ENCODE data around the gene COL4A1. TPM values are rescaled to one million over a fixed set of nuclear protein-coding genes. Genes with fewer than 3 reads are reported as not detected.

COL4A1 gene
- total RNA-seq, 4 donors from 2014 or later, result 989 to 1,633 (median 1,298) TPM

DNA sequence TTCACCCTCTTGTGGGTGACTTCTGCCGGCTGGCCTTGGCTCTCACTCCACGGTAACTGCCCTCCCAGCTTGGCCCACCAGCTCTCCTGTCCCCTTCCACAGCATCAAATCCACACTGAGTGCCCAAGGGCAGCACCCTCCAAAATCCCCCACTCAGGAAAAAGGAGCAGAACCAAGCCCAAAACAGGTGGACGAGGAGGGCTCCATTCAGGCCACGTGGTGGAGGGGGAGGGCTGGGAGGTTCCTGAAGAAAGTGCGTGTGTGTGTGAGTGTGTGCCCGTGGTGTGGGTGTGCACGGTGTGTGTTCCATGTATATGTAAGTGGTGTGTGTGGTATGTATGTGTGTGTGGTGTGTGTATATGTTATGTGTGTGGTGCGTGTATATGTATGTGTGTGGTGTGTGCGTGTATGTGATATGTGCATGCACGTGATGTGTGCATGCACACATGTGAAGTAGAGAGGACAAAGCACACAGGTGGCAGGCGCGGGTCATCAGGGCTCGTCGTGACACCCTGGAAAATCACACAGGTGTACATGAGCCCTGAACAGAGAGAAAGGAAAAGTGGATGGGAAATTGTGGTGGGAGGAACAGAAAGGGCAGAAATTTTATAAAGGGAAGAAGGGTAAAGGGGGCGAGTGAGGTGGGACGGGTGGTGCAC lies 76.9 kb downstream of the COL4A1 start:
- TF ChIP-seq, protein P1, sequence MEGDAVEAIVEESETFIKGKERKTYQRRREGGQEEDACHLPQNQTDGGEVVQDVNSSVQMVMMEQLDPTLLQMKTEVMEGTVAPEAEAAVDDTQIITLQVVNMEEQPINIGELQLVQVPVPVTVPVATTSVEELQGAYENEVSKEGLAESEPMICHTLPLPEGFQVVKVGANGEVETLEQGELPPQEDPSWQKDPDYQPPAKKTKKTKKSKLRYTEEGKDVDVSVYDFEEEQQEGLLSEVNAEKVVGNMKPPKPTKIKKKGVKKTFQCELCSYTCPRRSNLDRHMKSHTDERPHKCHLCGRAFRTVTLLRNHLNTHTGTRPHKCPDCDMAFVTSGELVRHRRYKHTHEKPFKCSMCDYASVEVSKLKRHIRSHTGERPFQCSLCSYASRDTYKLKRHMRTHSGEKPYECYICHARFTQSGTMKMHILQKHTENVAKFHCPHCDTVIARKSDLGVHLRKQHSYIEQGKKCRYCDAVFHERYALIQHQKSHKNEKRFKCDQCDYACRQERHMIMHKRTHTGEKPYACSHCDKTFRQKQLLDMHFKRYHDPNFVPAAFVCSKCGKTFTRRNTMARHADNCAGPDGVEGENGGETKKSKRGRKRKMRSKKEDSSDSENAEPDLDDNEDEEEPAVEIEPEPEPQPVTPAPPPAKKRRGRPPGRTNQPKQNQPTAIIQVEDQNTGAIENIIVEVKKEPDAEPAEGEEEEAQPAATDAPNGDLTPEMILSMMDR (IDR thresholded peaks at IDR 0.05; ENCODE audit: low read depth), result no peak

DNA sequence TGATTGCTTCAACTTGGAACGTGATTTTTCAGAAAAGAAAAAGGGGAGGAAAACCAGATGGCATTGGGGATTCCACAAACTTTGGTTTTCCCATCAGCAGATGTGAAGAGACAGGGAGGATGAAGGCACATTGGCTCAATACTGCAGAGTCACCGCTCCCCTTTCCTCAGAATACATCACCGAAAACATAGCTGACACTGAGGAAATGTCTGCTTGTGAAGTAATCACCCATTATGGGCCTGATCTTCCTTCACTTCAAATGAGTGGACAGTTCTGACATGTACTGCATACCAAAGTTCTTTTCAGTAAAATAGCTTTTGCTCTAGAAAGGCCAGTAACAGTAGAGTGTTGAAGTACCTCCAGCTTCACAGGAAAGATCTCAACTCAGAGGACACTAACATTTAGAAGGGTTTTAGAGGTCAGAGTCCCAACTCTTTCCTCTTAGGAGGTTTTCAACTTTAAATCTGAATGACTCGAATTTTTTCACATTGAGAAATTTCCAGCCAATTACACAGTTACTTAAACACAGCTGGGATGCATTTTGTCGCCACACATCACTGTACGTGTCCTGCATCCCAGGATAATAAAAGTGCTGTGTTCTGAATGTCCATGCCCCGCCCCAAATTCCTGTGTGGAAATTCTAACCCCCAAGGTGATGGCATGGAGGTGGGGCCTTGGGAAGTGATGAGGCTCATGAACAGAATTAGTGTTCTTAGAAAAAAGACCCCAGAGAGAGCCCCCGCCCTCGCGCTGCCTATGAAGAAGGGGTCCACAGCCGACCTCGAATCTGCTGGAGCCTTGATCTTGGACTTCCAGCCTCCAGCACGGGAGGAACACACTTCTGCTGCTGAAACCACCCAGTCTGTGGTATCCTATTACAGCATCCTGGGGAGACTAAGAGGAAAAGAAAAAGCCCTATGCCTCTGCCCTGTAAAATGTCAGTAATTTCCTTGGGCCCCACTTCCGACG lies 77.7 kb downstream of the COL4A1 start:
- TF ChIP-seq, protein P1 (IDR thresholded peaks at IDR 0.05; ENCODE audit: low read depth), result no peak

DNA sequence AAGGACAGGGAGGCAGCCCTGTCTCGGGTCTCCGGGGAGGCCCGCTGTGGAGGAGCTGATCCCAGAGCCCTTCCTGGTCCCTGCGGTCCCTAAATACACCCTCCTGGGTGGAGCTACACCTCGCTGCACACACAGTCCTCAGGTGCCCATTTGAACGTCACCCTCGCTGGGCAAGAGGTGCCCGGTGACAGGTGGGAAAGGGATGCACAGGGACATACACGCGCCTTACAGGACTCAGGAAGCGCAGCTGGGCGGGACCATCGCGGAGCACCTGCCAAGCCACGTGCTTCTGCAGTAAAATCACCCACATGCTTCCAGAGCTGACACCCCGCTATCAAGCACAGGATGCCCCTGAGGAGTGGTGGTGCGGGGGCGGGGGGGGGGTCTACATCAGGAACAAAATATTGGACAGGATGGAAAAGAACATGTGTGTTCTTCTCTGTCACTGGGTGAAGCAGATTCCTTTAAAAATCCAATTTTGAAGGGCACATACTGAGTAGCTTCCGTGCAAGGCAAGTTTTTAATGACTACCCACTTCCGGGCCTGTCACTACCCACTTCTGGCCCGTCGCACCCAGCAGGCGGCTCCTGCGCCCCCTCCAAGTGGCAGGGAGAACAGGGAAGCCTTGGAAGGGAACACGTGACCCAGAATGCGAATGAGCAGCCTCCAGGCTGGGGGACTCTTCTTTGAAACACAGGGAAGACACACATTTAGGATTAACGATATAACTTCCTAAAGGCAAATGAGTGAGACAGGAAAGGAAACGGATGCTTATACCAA lies 78.9 kb downstream of the COL4A1 start:
- TF ChIP-seq, protein P1 (IDR thresholded peaks at IDR 0.05; ENCODE audit: low read depth), result no peak

DNA sequence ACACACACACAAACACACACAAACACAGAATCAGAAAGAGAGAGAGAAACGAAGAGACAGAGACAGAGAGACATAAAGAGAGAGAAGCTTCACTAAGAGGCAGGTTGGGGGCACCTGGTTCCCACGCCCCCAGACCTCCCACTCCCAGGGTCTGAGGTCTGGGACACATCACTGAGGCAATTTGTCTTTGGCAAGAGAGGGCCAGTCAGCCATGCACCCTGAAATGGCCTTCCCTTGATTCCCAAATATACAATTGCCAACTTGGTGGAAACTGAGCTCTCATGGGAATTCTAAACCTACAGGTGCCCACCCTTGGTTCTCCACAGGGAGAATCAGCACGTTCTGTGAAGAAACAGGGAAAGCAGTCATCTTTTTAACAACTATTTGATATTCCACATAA lies 79.5 kb downstream of the COL4A1 start:
- TF ChIP-seq, protein P1 (IDR thresholded peaks at IDR 0.05; ENCODE audit: low read depth), result no peak

DNA sequence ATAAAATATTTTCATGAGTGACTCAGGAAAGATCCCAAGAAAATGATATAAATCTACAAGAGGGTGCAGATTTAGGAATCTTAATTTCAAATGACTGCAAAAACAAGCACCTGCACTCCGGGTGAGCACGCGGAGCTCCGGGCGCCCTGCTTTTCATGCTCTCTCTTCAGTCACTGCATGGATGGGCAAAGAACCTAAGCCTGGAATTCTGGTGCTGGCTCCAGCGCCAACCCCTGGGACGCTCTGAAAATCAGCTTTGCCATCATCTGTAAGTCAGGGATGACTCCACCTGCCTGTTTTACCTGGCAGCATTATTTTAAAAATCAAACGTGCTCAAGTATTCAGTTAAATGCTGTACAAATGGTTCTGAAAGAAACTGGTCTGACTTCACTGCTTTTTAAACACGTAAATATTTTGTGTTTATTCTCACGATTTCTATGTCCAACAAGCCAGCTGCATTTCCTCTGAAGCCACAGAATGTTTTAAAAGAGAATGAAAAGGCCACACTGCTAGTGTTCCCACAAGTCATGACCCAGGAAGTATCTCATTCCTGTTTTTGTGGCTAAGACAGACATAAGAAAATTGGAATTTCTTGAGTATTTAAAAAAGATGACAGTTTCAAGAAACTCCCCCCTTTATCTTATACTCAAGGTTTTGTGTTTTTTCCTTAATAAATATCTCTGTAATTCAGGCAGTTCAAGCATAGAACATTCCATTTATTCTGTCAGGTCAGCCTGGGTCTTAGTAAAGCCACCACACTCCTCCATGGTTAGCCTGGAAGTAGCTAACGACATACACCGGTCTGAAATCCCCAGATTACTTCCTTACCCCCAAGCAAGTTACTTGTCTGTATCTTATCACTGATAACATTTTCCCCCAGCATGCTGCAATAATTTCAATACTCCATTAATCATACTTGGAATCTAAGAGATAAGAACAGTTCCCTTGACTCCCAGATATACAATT lies 81.1 kb downstream of the COL4A1 start:
- TF ChIP-seq, protein P1 (IDR thresholded peaks at IDR 0.05; ENCODE audit: low read depth), result no peak

DNA sequence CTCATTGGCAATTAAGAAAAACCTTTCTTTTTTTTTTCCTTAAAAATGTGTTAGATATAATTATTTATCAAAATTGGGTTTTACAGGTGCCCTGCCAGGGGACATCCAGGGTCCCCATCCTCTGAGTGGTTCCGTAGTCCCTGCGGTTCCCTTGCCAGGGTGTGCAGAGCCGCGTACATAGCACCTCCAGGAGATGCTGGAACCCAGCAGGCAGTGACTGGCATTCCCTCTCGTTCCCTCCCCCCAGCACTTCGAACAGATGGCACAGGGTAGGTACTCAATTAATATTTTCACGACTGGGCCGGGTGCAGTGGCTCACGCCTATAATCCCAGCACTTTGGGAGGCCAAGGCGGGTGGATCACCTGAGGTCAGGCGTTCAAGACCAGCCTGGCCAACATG lies 82.0 kb downstream of the COL4A1 start:
- TF ChIP-seq, protein P1 (IDR thresholded peaks at IDR 0.05; ENCODE audit: low read depth), result no peak

Data from subcutaneous adipose tissue (tissue), 4 donors.